Tibial nerve (tissue), 4 donors: Measurements from ENCODE around the gene ZNF777.
"Not testable (repeated sequence)": the region's sequence is repeated elsewhere in the genome, so short reads cannot be mapped to it uniquely, and the experiment has no call there.

ENCODE experiments used
- CTCF ChIP-seq, 5 experiments: fragments of 200-600 bp in 3 of 5; fragments of 450-650 bp in 2 of 5; sonication (generic) in 3 of 5; IDR thresholded peaks; one replicate each; pipeline ENCODE4 v1.5.1; 2016 to 2019; ENCODE audit warnings: antibody characterized with exemption in 5 of 5, mild to moderate bottlenecking in 3 of 5, moderate library complexity in 2 of 5
- EP300 ChIP-seq, 2 donors: sonication (generic); formaldehyde crosslinking; IDR thresholded peaks; one replicate each; pipeline ENCODE4 v1.6.1; 2017; ENCODE audit warnings: antibody characterized with exemption in 2 of 2, mild to moderate bottlenecking in 1 of 2
- POLR2A ChIP-seq, 2 donors: fragments of 450-650 bp; IDR thresholded peaks; one replicate each; pipeline ENCODE4 v1.6.1; 2017; ENCODE audit warnings: antibody characterized with exemption in 2 of 2, mild to moderate bottlenecking in 2 of 2, moderate library complexity in 2 of 2

GRCh38 chr7:149386514-149386913, 74.3 kb downstream of the ZNF777 start:
- TF ChIP-seq CTCF, POLR2A, EP300 (IDR thresholded peaks at IDR 0.05): not testable (repeated sequence)
